ENCODE results near the gene TM9SF2.

The TM9SF2 gene

DNA sequence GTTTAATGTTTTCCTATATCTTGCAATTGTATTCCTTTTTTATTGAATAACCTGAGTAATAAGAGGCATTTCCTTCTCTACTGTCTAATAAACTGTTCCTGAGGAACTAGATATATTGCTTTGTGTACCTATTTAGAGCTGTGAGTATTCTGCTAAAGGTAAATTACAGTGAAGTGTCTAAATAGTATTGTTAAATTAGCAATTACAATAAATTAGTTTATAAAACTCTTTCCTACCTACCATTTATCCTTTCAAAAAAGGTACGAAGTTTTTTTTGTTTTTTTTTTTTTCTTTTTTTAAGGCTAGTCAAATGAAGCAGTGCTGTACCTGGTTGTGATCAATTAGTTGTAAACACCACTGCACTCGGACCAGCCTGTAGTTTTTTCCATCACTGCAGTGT lies 34.8 kb downstream of the TM9SF2 start:
- no peak overlapping the region for H3K27ac Mint-ChIP-seq
- H3K4me1 Mint-ChIP-seq (ENCODE audit: low read depth): peaks cover 15% of the 10 kb centered on the region
- H3K27me3 Mint-ChIP-seq (ENCODE audit: low read depth): no peaks in the 10 kb centered on the region
- no peaks in the 10 kb centered on the region for H3K9me3 Mint-ChIP-seq
- no peak overlapping the region for H3K4me3 Mint-ChIP-seq
- peaks cover 29% of the 10 kb centered on the region for H3K36me3 Mint-ChIP-seq (ENCODE audit: low read depth)

DNA sequence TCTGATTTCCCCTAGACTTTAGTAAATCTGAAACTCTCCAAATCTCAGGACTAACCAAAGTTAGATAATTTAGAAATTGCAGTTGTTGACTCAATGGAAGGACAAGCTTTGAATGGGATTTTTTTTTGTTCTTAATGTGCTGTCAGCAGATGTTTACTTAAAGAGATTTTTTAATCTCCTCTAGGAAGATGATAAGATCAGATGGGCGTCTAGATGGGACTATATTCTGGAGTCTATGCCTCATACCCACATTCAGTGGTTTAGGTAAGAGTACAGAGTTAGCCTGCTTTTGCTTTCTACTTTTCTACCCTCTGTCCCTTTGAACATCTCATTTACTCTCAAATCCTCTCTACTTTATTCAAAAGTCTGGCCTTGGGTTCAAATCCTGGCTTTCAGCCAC lies 39.3 kb downstream of the TM9SF2 start:
- Mint-ChIP-seq H3K4me1 (ENCODE audit: low read depth) (peaks cover 34% of the 10 kb centered on the region), H3K4me3 (peak overlapping the region; percentile 20), H3K27me3 (ENCODE audit: low read depth) (no peaks in the 10 kb centered on the region), H3K9me3 (no peaks in the 10 kb centered on the region), H3K27ac (no peak overlapping the region), H3K36me3 (ENCODE audit: low read depth) (peaks cover 48% of the 10 kb centered on the region)

DNA sequence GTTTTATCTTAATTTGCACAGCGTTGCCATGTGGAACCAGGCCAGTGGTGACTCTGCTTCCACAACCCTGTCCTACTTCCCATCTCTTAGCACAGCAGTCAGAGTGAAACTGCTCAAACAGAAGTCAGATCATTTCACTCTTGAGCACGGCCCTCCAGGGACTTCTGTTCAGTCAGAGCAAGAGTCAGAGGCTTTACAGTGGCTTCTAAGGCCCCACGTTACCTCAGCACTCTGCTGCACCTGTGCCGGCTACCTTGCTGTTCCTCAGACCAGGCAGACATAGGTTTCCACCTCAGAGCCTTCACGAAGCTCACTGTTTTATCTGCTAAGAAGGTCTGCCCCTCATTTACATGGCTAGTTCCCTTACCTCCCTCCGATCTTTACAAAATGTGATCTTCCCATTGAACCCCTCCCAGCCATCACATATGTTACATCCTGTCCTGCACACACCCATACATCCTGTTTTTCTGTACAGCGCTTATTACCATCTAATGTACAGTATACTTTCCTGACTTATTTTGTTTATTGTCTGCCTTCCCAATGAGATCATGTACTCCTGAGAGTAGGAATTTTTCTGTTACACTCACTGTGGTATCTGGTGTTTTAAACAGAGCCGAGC lies 41.6 kb downstream of the TM9SF2 start:
- peaks cover 60% of the 10 kb centered on the region for H3K36me3 Mint-ChIP-seq (ENCODE audit: low read depth)
- H3K4me1 Mint-ChIP-seq (ENCODE audit: low read depth): peaks cover 41% of the 10 kb centered on the region
- no peaks in the 10 kb centered on the region for H3K27me3 Mint-ChIP-seq (ENCODE audit: low read depth)
- H3K4me3 Mint-ChIP-seq: peak overlapping the region; percentile 63
- H3K27ac Mint-ChIP-seq: peak overlapping the region; percentile 85
- no peaks in the 10 kb centered on the region for H3K9me3 Mint-ChIP-seq

DNA sequence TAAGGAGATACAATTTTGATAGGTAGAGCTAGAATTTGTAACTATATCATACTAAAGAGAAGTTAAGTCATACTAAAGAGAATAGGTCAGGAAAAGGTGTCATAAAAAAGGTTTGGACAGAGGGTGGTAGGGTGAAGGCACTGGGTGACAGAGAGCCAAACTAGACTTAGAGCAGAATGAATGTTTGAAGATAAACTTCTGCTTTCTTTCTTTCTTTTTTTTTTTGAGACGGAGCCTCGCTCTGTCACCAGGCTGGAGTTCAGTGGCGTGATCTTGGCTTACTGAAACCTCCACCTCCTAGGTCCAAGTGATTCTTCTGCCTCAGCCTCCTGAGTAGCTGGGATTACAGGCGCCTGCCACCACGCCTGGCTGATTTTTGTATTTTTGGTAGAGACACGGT lies 44.1 kb downstream of the TM9SF2 start:
- no peak overlapping the region for H3K27ac Mint-ChIP-seq
- H3K4me1 Mint-ChIP-seq (ENCODE audit: low read depth): peaks cover 47% of the 10 kb centered on the region
- H3K4me3 Mint-ChIP-seq: no peak overlapping the region
- peaks cover 69% of the 10 kb centered on the region for H3K36me3 Mint-ChIP-seq (ENCODE audit: low read depth)
- no peaks in the 10 kb centered on the region for H3K27me3 Mint-ChIP-seq (ENCODE audit: low read depth)
- H3K9me3 Mint-ChIP-seq: no peaks in the 10 kb centered on the region

DNA sequence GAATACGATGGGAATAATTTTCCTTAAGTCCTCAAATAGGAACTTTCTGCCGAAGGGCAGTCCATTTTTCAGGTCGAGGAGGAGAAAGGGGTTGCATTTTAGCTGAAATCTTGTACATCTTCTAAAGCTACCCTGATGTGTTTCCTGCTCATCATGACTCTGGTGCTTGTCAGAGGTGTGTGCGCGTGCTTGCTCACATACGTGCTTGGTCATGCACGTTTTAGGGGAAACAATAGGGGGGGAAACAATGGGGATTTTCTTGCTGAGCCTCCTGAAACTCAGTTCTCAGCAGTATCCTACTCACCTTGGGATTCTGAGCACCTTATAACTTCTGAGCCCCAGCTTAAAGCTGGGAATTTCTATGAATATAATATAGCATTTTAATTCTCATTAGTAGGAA lies 44.7 kb downstream of the TM9SF2 start:
- H3K4me3 Mint-ChIP-seq: no peak overlapping the region
- peaks cover 42% of the 10 kb centered on the region for H3K4me1 Mint-ChIP-seq (ENCODE audit: low read depth)
- H3K9me3 Mint-ChIP-seq: no peaks in the 10 kb centered on the region
- H3K27ac Mint-ChIP-seq: no peak overlapping the region
- H3K27me3 Mint-ChIP-seq (ENCODE audit: low read depth): no peaks in the 10 kb centered on the region
- H3K36me3 Mint-ChIP-seq (ENCODE audit: low read depth): peaks cover 65% of the 10 kb centered on the region

DNA sequence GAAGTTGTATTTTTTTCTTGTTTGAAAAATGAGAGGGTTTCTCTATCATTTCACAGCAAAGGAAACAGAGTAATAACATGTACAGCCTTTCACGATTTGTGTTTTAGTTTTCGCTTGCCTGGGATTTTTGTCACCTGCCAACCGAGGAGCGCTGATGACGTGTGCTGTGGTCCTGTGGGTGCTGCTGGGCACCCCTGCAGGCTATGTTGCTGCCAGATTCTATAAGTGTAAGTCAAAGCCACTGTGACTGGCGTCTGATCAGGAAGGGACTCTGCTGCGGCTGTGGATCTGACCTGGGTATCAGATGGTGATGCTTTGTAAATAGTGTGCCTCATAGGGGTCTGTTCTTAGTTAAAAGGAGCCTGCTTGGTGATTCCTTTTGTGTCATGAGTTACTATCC lies 45.6 kb downstream of the TM9SF2 start:
- H3K9me3 Mint-ChIP-seq: no peaks in the 10 kb centered on the region
- peaks cover 36% of the 10 kb centered on the region for H3K4me1 Mint-ChIP-seq (ENCODE audit: low read depth)
- H3K36me3 Mint-ChIP-seq (ENCODE audit: low read depth): peaks cover 64% of the 10 kb centered on the region
- H3K27ac Mint-ChIP-seq: no peak overlapping the region
- H3K4me3 Mint-ChIP-seq: no peak overlapping the region
- H3K27me3 Mint-ChIP-seq (ENCODE audit: low read depth): no peaks in the 10 kb centered on the region

DNA sequence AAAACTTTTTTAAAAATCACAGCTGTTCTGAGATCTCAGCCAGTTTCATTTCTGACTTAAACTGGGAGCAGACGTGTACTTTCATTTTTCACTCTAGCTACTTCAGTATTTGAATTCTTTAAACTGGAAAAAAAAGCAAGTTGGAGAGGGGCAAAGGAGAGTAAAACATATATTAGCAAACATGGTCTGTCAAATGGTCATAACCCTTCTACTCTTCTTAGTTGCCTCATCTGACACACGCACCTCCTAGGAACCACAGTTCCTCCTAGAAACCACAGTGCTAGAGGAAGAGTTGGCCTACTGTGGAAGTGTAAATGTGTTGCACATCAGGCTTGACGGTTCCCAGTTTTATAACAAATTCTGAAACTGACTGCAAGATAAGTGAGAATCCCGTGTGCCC lies 47.2 kb downstream of the TM9SF2 start:
- Mint-ChIP-seq H3K4me3 (no peak overlapping the region), H3K27ac (no peak overlapping the region), H3K36me3 (ENCODE audit: low read depth) (peaks cover 62% of the 10 kb centered on the region), H3K9me3 (no peaks in the 10 kb centered on the region), H3K4me1 (ENCODE audit: low read depth) (peaks cover 25% of the 10 kb centered on the region), H3K27me3 (ENCODE audit: low read depth) (no peaks in the 10 kb centered on the region)

DNA sequence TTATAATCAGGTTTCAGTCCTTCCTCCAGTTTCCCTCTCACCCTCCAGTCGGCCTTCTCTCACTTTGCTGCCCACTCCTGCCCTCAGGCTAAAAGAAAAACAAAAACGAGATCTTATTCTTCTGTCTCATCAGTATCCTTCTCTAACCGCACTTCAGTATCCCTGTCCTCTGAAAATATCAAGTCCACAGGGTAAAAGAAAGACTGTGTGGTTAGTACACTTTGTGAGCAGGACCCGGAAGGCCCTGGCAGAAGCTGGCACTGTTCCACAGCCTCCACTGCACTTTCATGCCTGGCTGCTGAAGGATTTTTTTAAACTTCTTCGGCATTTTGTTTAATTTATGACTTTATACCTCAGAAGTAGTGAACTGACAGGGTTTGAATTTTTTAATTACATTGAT lies 51.8 kb downstream of the TM9SF2 start:
- H3K9me3 Mint-ChIP-seq: no peaks in the 10 kb centered on the region
- H3K27ac Mint-ChIP-seq: no peak overlapping the region
- no peaks in the 10 kb centered on the region for H3K27me3 Mint-ChIP-seq (ENCODE audit: low read depth)
- H3K4me3 Mint-ChIP-seq: no peak overlapping the region
- H3K4me1 Mint-ChIP-seq (ENCODE audit: low read depth): peaks cover 17% of the 10 kb centered on the region
- peaks cover 62% of the 10 kb centered on the region for H3K36me3 Mint-ChIP-seq (ENCODE audit: low read depth)

DNA sequence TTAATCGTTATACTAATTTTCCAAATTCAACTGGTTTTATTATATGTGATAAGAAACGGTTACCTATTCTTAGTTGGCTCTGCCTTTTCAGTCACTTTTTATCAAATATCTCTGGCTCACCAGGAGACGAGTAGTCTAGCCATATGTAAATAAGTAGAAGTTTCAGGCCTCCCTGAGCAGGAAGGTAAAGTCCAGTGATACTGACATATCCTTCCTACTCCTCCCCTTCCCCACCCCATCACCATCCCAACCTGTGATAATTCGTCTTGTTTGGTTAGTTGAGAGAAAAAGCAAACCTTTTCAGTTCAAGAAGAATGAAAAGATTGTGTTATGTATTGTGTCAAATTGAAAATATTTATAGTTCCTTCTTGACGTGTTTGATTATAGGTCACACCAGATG lies 53.9 kb downstream of the TM9SF2 start:
- peaks cover 6% of the 10 kb centered on the region for H3K4me1 Mint-ChIP-seq (ENCODE audit: low read depth)
- no peaks in the 10 kb centered on the region for H3K9me3 Mint-ChIP-seq
- H3K27ac Mint-ChIP-seq: no peak overlapping the region
- H3K4me3 Mint-ChIP-seq: no peak overlapping the region
- H3K36me3 Mint-ChIP-seq (ENCODE audit: low read depth): peaks cover 53% of the 10 kb centered on the region
- no peaks in the 10 kb centered on the region for H3K27me3 Mint-ChIP-seq (ENCODE audit: low read depth)

DNA sequence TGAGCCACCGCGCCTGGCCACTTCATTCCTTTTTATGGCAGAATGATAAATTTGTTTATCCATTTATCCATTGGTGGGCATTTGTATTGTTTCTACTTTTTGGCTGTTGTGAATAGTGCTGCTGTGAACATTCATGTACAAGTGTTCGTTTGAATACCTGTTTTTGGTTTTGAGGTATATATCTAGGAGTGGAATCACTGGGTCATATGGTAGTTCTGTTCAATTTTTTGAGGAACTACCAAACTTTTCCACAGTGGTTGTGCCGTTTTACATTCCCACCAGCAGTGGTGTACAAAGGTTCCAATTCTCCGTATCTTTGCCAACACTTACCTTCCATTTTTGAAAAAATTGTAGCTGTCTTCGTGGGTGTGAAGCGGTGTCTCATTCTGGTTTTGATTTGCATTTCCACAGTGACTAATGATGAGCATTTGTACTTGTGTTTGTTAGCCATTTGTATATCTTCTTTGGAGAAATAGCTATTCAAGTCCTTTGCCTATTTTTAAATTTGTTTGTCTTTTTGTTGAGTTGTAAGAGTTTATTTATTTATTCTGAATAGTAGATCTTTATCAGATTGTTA lies 55.7 kb downstream of the TM9SF2 start:
- H3K27ac Mint-ChIP-seq: no peak overlapping the region
- H3K36me3 Mint-ChIP-seq (ENCODE audit: low read depth): peaks cover 48% of the 10 kb centered on the region
- peaks cover 5% of the 10 kb centered on the region for H3K4me1 Mint-ChIP-seq (ENCODE audit: low read depth)
- H3K9me3 Mint-ChIP-seq: no peaks in the 10 kb centered on the region
- H3K27me3 Mint-ChIP-seq (ENCODE audit: low read depth): no peaks in the 10 kb centered on the region
- no peak overlapping the region for H3K4me3 Mint-ChIP-seq

DNA sequence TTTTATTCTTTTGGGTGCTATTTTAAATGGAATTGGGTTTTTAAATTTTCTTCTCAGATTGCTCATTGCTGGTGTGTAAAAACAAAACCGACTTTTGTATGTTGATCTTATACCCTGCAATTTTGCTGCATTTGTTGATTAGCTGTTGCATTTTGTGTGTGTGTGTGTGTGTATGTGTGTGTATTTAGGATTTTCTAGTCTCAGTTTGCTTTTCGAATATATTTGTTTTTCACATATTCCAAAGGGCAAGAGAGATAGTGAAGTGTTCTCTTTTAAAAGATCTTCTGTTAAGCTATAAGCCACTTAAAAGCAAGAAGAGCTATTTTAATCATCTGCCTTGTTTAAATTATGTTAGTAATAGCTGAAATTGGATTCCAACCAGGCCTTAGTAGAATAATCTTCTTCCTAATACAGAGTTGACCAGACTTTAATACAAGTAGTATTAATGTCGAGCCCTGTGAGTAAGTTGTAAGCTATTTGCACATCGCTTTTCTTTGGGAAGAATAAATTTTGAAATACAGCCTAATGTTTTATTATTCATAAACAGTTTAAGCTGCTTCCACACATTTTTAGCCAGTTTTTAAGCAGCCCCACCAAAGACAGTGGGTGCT lies 57.4 kb downstream of the TM9SF2 start:
- peaks cover 5% of the 10 kb centered on the region for H3K4me1 Mint-ChIP-seq (ENCODE audit: low read depth)
- H3K4me3 Mint-ChIP-seq: no peak overlapping the region
- H3K27ac Mint-ChIP-seq: no peak overlapping the region
- H3K36me3 Mint-ChIP-seq (ENCODE audit: low read depth): peaks cover 47% of the 10 kb centered on the region
- H3K9me3 Mint-ChIP-seq: no peaks in the 10 kb centered on the region
- no peaks in the 10 kb centered on the region for H3K27me3 Mint-ChIP-seq (ENCODE audit: low read depth)

DNA sequence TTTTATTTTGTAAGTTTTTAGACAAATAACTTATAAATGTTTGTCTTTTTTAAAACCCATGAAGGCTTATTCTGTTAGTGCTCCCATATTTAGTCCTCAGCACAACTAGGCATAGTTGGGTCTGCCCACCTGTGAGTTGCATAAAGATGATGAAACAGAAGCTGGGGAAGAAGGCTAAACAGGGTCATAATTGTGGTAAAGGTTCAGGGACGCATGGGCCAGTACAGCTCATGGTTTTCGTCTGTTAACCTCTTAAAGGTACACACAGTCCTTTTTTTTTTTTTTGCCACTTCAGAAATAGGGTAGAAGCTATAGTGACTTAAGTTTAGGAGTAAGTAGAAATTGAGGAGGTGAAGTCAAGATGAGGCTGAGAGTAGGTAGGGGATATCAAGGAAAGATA lies 58.3 kb downstream of the TM9SF2 start:
- Mint-ChIP-seq H3K9me3 (no peaks in the 10 kb centered on the region), H3K27ac (no peak overlapping the region), H3K36me3 (ENCODE audit: low read depth) (peaks cover 41% of the 10 kb centered on the region), H3K4me1 (ENCODE audit: low read depth) (peaks cover 5% of the 10 kb centered on the region), H3K4me3 (no peak overlapping the region), H3K27me3 (ENCODE audit: low read depth) (no peaks in the 10 kb centered on the region)

DNA sequence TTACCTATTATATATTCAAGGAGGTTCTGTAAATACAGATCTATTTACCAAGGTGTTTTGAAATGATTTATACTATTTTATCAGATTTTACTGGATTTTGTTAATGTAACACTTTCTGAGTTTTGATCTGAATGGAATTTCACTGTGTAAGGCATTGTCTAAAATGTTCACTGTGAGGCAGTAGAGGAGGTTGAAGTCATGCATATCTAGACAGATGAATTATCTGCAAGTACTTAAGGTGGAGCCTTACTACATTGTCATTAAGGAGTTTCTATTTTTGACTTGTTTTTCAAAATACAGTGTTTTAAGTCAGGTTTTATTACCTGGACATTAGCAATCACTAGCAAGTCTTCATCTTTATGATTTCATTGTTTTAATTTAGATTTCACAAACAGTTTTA lies 62.1 kb downstream of the TM9SF2 start:
- Mint-ChIP-seq H3K4me3 (no peak overlapping the region), H3K36me3 (ENCODE audit: low read depth) (peaks cover 30% of the 10 kb centered on the region), H3K27ac (no peak overlapping the region), H3K27me3 (ENCODE audit: low read depth) (no peaks in the 10 kb centered on the region), H3K4me1 (ENCODE audit: low read depth) (peaks cover 3% of the 10 kb centered on the region), H3K9me3 (peaks cover 4% of the 10 kb centered on the region)

DNA sequence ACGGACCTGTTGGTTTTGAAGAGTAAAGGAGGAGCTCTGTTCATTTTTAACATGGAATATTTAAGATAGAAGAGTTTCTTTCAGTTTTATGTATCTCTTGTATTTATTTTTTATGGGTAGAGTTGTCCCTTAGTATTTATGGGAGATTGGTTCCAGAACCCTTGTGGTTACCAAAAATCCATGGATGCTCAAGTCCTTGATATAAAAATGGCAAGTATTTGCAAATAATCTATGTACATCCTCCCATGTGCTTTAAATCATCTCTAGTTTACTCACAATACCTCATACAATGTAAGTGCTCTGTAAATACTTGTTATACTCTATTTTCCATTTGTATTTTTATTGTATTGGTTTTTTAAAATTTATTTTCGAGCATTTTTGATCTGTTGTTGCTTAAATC lies 63.1 kb downstream of the TM9SF2 start:
- Mint-ChIP-seq H3K9me3 (peaks cover 7% of the 10 kb centered on the region), H3K27ac (no peak overlapping the region), H3K4me1 (ENCODE audit: low read depth) (peaks cover 3% of the 10 kb centered on the region), H3K36me3 (ENCODE audit: low read depth) (peaks cover 26% of the 10 kb centered on the region), H3K4me3 (no peak overlapping the region), H3K27me3 (ENCODE audit: low read depth) (no peaks in the 10 kb centered on the region)

DNA sequence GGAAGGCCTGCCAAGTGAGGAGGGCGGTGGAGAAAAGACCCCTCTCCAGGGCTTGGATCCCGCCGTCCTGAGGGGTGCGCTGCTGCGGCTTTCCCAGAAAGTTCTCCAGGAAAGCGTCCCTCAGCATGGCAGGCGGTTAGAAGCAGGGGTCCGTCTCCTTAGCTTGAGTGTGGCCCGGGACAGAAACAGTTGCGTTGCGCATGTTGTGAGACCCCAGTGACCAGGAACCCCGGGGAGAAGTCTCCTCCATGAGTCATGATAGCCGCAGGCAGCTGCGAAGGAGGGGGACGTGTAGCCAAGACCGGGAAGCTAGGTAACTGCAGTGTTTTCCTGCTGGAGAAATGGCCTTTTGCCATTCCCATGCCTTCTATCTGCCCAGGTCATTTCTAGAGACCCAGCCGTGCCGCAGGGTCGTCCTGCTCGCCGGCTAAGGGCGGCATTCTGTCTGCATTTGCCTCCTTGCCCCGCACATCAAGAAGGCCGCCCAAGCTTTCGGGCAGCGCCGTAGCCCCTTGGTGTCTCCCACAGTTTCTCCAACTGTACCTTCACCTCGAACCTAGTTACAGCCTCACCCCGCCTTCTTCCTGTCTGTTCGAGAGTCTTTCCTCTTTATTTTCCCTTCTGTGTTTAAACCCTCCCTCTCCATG lies 64.3 kb downstream of the TM9SF2 start:
- peaks cover 3% of the 10 kb centered on the region for H3K4me1 Mint-ChIP-seq (ENCODE audit: low read depth)

More for the DNA sequence above, 64.3 kb downstream of the TM9SF2 start:
- H3K27me3 Mint-ChIP-seq (ENCODE audit: low read depth): no peaks in the 10 kb centered on the region
- H3K4me3 Mint-ChIP-seq: peak overlapping the region; percentile 55
- no peak overlapping the region for H3K27ac Mint-ChIP-seq
- peaks cover 7% of the 10 kb centered on the region for H3K9me3 Mint-ChIP-seq
- H3K36me3 Mint-ChIP-seq (ENCODE audit: low read depth): peaks cover 23% of the 10 kb centered on the region

Measured in T-helper 1 cell treated with Interleukin-12 subunit alpha and Interleukin-12 subunit beta and Interleukin-4 antibody, amounts not matched to agents 30 μg/mL and 1 μg/mL, for 36 hours (primary cell).